GM11168 (cell line): Measurements from ENCODE around the gene FKBP1B.
"Not testable (repeated sequence)": the region's sequence is repeated elsewhere in the genome, so short reads cannot be mapped to it uniquely, and the experiment has no call there.

Experiments
- in situ Hi-C: fragments of 300-500 bp; cut with MboI; formaldehyde crosslinking; loops from one replicate; pipeline ENCODE4 v1.12.0; 2022; ENCODE audit warnings: low sequenced_read_pairs; ENCODE audit not compliant: unreplicated experiment

FKBP1B gene

DNA sequence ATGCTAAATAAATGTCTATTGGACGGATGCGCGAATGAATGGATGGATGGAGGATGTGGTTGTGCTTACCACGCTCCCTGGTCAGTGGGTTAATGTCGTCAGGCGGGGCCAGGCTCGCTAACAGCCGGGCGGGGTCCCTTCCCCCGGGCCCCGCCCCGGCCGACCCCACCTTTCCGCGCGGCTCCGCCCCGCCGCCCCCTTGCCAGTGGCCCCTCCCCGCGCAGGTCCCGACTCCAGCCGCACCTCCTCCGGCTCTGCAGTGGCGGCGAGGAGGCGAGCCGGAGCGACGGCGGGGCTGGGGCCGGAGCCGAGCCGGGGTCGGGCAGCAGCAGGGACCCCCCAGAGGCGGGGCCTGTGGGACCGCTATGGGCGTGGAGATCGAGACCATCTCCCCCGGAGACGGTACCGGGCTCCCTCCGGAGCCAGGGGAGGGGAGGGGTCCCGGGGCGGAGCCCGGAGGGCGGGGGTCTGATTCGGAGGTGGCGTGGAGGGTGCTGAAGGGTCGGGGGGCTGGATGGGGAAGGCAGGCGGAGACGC, at the start of gene FKBP1B:
FKBP1B (plus strand) TSS at position 257 of the 537 bp plus-strand sequence; CDS start at position 366, 109 bp downstream.
- in situ Hi-C loops, result no loop called here

DNA sequence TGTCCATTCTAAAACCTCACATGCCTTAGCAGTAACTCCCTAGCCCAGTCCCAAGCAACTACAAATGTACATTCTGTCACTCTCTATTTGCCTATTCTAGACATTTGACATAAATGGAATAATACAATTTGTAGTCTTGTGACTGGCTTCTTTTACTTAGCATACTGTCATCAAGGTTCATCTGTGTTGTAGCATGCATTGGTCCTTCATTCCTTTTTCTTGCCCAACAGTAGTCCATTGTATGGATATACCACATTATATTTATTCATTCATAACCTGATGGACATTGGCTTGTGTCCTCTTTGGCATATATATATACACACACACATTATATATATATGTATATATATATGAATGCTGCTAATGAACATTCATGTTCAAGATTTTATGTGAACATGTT, 41.8 kb upstream of the FKBP1B start:
- in situ Hi-C loops, result no loop called here

DNA sequence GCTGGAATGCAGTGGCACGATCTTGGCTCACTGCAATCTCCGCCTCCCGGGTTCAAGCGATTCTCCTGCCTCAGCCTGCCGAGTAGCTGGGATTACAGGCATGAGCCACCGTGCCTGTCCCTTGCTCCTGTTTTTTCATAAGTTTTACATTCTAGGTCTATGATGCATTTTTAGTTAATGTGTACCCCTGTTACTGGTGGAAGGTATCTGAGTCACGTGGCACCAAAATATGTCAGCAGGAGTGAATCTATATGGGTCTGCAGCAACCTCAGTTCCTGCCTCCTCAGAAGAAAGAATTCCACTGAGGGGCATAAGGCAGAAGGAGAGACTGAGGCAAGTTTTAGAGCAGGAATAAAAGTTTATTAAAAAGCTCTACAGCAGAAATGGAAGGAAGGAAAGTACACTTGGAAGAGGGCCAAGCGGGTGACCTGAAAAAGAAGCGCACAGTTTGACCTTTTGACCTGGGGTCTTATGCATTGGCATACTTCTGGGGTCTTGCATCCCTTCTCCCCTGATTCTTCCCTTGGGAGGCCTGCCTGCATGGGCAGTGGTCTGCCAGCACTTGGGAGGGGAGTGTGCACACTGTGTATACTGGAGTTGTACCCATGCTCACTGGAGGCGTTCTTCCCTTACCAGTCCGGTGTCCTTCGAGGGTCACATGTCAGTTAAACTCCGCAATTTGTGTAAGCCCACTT, 40.7 kb upstream of the FKBP1B start:
- in situ Hi-C loops, result no loop called here

DNA sequence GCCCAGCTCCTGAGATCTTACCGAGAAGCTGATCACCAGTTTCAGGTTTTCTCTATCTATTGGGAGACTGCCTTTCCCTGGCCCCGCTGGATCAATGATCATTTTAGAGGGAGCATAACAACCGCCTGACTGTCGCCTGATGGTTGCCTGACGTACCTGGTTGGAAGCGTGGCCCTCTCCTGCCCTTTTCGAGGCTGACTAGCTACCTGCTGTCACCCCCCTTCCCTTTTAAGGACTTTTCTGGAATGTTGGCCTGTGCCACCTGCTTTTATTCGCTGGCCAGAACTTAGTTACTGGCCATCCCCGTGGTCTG, 40.2 kb upstream of the FKBP1B start:
- in situ Hi-C loops, result no loop called here

DNA sequence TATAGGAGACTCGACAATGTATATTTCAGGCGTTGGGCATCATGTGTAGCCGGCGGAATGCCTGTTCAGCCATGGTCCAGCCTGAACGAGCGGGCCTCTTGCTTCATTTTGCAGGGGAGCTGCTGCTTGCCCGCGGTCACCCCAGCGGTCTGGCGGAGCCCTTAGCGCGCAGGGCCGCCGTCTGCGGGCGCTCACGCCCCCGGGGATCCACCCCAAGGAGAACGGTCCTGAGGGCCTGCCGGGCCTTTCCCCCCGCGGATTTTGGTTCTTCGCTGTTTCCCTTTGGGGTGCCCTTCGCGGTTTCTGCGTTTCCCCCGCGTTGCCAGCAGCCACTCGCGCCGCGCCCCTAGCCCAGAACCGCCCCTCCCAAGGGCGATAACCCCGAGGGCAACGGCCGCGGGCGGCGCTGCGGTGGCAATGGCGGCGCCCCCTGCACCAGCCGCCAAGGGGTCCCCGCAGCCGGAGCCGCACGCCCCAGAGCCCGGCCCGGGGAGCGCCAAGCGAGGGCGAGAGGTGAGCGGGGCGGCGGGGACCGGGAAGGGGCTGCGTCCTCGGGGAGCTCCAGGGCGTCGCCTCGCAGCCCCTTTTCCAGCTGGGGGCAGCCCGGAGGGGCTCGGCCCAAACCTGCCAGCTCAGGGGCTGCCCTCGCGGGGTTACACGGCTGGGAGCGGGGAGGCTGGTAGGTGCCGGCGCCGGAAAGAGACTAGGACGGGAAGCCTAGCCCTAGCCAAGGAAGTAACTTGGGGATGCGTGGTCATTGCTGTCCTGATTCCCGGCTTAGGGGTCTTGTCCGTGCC, 39.7 kb upstream of the FKBP1B start, which contains the start of gene MFSD2B:
MFSD2B (plus strand) TSS at position 406 of the 797 bp plus-strand sequence; CDS start at position 418, 12 bp downstream.
- in situ Hi-C loops, result no loop called here

DNA sequence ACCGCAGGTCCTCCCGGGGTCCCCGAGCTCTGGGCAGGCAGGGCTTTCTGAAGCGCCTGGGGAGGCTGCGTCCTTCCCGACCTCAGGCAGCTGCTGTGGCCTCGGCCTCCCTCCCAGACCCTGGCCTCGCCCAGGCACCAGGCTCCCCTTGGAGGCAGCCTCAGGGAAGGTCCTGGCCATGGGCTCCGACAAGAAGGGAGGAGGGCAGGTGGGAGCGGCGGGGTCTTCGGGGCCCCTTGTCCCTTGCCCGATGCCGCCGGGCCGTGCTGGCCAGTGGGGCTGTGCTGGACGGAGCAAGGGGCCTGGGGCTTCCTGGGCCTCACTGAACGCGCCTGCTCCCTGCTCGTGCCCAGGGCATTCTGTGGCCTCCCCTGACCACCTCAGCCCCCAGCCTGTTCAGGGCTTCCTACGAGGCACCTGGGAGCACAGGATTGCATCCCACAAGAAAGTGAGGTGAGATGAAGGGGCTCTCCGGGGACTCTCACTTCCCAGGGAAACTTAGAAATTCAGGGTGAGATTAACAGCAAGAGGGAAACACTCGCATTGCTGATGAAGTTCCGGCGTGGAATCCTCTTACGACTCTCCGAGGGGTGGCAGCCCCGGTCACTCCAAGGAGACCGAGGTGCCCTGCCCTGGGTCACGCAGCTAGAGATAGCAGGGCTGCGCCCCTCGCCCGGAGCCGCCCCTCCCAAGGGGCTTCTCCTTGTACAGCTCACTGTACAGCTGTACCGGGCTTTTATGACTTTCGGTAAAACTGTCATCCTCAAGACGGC, 38.9 kb upstream of the FKBP1B start:
- in situ Hi-C loops, result no loop called here

DNA sequence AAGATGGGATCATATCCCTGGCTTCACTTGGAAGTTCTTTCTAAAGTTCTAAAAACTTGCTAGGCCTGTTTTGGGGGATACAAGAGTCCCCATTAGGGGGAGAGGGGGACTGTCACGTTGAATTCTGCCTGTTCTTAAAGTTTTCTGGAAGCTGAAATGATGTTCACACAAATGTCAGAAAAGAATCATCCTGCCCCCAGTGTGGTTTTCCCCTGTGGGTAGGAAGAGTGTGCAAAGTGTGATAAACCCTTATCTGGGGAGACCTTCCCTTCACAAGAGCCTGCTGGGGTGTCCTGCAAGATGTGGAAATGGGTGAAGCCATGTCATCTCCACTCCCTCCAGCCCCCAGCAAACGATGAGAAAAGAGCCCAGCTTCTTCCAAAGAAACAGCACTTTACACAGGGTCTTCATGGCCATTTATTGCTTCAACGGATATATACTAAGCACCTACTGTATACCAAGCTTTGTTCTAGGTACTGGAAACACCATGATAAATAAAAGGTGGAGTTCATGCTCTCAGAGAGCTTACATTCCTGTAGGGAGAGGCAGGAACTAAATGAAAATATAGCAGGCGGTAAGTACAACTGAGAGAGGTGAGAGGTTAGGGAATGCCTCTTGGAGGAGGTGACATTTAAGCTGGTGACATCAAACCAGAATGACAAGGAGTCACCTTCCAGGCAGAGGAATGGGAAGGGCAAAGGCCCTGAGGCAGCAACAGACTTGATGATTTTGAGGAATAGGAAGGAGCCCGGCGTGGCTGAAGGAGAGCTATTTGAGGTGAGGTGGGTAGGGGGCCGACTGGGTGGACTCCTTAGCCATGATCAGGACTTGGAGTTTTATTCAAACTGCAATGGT, 38.1 kb upstream of the FKBP1B start:
- in situ Hi-C loops, result no loop called here

DNA sequence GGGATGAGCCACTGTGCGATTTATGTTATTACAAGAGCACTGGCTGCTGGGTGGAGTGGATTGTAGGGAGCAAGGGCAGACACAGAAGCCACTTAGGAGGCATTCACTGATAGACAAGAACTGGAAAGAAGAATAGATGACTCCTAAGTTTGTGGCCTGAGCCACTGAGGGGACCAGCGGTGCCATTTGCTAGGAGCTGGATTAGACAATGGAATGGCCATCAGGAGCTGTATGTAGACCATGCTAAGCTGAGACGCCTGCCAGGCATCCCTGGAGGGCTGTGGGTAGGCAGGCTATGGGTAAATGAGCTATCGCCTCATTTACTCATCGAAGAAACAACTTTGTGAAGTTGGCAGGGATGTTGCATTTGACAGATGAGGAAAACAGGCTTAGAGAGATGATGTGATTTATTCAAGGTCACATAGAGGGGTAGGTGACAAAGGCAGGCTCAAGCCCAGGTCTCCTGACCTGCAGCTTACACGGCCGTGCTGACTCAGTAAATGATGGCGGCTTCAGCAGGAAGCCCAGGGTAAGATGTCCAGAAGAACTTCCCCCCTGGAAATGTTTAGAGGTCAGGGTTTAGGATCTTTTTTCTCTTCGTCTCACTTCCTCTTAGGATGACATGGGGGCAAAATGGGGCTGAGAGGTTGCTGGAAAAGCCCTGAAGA, 36.9 kb upstream of the FKBP1B start:
- in situ Hi-C loops, result no loop called here

DNA sequence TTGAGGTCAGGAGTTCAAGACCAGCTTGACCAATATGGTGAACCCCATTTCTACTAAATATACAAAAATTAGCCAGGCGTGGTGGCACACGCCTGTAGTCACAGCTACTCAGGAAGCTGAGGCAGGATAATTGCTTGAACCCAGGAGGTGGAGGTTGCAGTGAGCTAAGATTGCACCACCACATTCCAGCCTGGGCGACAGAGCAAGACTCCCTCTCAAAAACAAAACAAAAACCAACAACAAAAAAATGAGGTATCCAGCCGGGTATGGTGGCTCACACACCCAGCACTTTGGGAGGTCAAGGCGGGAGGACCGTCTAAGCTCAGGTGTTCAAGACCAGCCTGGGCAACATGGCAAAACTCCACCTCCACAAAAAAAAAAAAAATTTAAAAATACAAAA, 34.6 kb upstream of the FKBP1B start:
- in situ Hi-C loops, result not testable (repeated sequence)

DNA sequence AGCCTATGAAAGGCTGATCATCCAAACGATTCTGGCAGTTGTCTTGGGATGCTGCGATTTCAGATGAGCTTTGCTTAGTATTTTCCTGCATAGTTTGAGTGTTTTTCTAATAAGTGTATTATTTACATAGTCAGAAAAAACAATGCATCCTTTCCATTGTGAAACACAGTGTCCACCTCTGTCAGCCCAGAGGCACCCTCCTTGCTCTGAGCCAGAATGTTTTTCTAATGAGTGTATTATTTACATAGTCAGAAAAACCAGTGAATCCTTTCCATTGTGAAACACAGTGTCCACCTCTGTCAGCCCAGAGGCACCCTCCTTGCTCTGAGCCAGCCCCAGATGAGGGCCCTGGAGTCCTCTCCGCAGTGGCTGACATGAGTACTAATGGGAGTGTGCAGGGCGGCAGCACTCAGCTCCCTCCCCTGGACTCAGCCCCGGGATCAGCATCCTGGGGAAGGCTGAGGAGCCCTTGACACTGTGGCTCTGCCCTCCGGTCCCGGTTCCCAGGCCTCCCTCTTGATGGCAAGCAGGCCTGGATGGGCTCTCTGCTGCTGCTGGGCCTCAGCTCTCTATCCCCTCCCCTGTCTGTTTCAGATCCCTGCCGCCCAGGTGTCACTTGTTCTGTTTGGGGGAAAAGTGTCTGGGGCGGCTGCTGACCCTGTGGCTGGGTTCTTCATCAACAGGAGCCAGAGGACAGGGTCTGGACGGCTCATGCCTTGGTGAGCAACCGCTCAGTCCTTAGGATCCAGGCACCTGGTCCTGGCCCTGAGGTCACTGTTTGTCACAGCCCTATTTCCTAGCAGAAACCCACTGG, 33.8 kb upstream of the FKBP1B start:
- in situ Hi-C loops, result no loop called here

DNA sequence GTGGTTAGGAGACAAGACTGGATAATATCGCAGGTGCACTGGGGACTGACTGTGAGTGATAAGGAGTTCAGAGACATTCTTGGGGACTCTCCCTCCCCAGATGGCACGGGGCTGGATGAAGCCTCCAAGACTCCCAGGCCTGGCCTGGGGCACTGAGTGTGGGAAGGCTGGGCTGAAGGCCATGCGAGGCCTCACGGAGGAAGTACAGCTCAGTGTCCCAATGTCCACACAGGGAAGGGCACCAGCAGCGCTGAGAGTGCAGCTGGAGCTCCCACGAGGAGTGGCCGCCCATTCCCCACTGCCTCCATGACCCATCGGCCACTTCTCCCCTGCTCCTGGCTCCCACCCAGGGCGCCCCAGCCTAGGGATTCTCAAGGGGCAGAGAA, 33.2 kb upstream of the FKBP1B start:
- in situ Hi-C loops, result no loop called here

DNA sequence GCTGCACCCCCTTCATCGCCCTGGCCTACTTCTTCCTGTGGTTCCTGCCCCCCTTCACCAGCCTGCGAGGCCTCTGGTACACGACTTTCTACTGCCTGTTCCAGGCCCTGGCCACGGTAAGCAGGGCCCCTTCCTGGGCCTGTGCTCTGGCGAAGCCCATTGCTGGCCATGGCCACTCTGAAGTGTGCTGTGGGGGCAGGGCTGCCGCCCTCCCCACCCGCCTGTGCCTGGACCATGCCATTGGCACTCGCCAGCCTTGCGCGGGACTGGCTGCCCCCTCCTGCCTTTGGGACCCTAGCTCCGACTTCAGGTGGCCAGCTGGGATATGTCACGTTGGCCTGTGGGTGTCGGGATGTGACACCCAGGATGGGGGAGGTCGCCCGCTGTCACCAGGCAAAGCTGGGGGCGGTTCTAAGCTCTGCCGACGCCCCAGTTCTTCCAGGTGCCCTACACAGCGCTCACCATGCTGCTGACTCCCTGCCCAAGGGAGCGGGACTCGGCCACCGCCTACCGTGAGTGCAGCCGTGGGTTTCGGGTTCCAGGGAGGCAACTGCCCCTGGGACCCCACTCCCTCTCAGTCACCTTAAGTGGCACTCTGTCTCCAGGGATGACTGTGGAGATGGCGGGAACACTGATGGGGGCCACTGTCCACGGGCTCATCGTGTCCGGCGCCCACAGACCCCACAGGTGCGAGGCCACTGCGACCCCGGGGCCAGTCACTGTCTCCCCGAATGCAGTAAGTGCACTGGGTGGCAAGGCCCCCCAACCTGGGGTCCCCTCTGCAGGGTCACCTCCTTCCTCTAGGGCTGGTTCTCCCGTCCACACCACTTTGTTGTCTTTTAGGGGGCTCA, 32.5 kb upstream of the FKBP1B start:
- in situ Hi-C loops, result no loop called here

DNA sequence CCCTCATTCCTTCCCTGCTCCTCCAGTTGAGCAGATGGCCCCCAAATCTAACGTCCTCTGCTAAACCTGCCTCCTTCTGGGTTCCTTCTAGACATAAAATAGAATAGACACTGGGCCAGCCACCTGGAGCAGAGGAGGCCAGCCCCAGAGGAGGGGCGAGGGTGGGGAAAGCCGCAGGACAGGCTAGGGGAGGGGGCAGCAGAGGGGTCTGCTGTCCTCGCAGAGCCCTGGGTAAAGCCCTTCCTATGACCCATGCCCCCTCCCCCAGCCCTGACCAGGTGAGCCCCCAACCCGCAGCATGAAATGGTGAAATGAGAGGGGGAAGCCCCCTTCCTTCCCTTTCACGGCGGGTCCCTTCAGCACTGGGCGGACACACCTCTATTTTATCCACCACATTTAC, 31.8 kb upstream of the FKBP1B start:
- in situ Hi-C loops, result no loop called here

DNA sequence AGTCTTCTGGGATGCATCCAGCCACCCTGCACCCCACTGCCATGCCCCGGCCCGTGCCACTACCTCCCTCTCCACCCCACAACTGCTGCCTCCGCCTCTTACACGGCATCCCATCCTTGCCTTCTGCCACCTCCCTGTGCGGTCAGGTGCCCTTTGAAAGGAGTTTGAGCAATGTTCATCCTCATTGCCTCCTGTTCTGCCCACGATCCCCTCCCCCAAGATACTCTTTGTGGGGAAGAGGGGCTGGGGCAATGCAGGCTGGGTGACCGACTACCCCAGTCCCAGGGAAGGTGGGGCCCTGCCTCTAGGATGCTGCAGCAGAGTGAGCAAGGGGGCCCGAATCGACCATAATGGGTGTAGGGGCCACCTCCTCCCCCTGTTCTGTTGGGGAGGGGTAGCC, 31.3 kb upstream of the FKBP1B start:
- in situ Hi-C loops, result no loop called here

DNA sequence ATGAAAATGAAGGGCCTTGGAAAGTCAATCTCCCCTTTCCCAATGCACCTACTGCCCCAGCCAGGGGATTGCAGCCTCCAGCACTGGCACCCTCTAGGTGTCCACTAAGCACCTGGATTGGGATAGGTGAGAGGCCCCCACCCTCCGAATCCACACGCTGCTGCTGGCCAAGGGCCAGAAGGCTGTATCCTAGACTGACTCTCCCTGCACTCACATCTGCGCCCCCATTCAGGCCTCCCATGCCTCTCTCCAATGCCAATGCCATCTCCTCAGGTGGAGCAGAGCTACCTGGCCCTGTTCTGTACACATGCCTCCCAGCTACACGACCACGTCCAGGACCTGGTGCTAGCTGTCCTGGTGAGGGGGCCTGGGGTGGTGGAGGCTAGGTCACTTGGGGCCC, 29.8 kb upstream of the FKBP1B start:
- in situ Hi-C loops, result no loop called here

DNA sequence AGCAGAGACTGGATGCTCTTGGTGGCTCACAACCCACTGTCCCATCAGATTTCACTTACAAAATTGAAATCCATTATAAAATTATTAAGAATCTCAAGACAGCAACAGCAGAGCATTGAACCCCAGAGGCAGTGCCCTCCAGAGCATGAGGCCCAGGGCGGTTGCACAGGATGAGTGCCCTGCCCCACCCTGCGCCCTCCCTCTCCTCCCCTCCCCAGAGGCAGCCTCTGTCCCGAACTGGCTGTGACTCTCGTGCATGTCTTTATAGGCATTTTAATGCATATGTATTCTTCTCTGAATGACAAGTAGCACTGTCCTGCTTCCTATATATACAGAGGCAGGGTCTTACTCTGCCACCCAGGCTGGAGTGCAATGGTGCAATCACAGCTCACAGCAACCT, 29.3 kb upstream of the FKBP1B start:
- in situ Hi-C loops, result no loop called here

DNA sequence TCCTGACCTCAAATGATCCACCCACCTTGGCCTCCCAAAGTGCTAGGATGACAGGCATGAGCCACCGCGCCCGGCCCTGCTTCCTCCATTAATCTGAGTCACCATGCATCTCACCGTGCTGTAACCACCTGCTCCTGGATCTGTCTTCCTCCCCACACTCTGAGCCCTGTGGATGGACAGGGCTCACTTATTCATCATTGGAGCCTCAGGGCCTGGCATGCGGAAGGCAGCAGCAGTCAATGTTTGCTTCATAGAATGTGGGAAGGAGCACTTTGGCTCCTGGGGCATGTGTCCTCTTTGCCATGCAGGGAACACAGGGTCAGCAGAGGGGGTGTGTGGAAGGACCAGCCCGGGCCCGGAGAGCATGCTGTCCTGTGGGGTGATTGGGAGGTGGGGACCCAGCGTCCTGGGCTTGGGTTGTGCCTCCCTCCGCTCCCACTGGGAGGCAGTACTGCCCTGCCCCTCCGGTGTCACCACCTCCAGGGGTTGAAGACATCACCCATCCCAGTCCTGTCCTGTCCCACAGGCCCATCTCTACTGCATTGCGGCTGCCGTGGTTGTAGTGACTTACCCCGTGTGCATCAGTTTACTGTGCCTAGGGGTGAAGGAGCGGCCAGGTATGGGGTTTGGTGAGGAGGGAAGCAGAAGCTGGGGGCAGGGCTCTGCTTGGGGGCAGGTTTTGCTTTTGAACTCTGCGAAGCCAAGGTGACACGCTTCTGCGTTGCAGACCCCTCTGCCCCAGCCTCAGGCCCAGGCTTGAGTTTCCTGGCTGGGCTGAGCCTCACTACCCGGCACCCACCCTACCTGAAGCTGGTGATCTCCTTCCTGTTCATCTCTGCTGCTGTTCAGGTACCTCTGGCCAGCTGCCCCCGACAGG, 28.2 kb upstream of the FKBP1B start:
- in situ Hi-C loops, result no loop called here
